ENCODE results near the gene UBA3. TPM values are rescaled to one million over a fixed set of nuclear protein-coding genes. Genes with fewer than 3 reads are reported as not detected.

The UBA3 gene
- total RNA-seq, 1 experiment from 2014 or later = 67.2 TPM

DNA sequence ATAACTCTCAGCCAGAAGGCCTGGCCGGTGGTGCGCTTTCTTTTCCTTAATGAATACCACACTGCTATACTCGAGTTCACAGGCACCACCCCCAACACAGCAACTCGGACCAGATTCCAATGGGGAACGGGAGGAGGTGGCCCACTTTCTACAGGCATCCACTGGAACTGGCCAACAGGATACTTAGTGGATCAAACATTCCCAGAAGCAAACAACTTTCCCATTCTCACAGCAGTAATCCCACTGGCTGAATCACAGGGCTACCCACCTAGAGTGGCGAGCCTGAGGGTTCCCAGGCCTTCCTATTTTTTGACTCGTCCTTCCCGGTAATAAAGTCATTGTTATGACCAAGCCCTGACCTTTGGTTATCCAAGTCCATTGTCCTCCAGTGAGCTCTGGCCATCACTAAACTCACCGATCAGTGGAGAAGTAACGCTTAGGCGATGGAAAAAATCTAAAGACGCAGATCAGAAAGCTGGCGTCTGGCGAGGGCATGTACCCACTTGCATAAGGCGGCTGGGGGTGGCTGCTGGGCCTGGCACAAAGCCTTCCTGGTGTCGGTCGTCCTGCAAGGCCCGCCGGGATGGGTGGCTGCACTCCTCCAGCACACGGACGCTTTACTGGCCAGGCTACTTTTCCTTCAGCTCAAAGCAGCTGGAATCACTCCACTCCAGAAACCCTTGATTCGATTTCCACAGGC, 67.9 kb downstream of the UBA3 start:
- no peak overlapping the region for H3K23ac ChIP-seq (ENCODE audit: insufficient read length, low read depth, low read length)
- no peak overlapping the region for H4K5ac ChIP-seq (ENCODE audit: insufficient read length, low read depth, low read length)
- no peak overlapping the region for H4K8ac ChIP-seq (replicated peaks; ENCODE audit: insufficient read length, low read depth, low read length)
- Mint-ChIP-seq H3K27me3 (ENCODE audit: low read depth) (no peaks in the 10 kb centered on the region), H3K36me3 (ENCODE audit: insufficient read depth in 1 of 3, low read depth in 3 of 3) (peaks cover 4 to 16% (median 9%) of the 10 kb centered on the region in 3 experiments), H3K9me3 (0 out of 5 replicates have a peak, but pooled peaks cover 0 to 3% of the 10 kb centered on the region in 2 experiments), H3K4me1 (peaks cover 57 to 58% of the 10 kb centered on the region in 2 experiments), H3K27ac (peak overlapping the region in 2 of 3 experiments; percentile 65 to 66; a peak in 3 of 7 replicates), H3K4me3 (peak overlapping the region; percentile 72 to 82)
- no peak overlapping the region for H3K27ac ChIP-seq (ENCODE audit: insufficient read length, low read depth, low read length)
- H3K79me1 ChIP-seq (ENCODE audit: insufficient read depth, low read depth, low read length, poor library complexity, severe bottlenecking) = no peaks in the 10 kb centered on the region
- peak; percentile 63 for DNase-seq
- H3K9me3 ChIP-seq (ENCODE audit: control insufficient read depth, low read depth, low read length) = no peaks in the 10 kb centered on the region
- no peak overlapping the region for H2AFZ ChIP-seq (ENCODE audit: low read length)
- no peak overlapping the region for H2BK120ac ChIP-seq (ENCODE audit: low read depth, low read length, poor library complexity, severe bottlenecking)
- H3T11ph ChIP-seq (ENCODE audit: low read length) = no peak overlapping the region
- H3K18ac ChIP-seq (ENCODE audit: insufficient read length, low read depth, low read length) = peak overlapping the region; percentile 77
- no peaks in the 10 kb centered on the region for H4K20me1 ChIP-seq (ENCODE audit: control insufficient read depth, insufficient read depth, insufficient read length)
- peak overlapping the region; percentile 58; the same call in 1 of the 2 replicates for H3K14ac ChIP-seq (ENCODE audit: insufficient read depth, low read length)
- H3K4me1 ChIP-seq (ENCODE audit: insufficient read depth, low read length) = peaks cover 11% of the 10 kb centered on the region; the same call in 1 of the 2 replicates
- H3K56ac ChIP-seq (ENCODE audit: insufficient read length, low read depth, low read length) = no peak overlapping the region
- H2BK12ac ChIP-seq (ENCODE audit: insufficient read length, low read depth, low read length) = no peak overlapping the region
- H3K27me3 ChIP-seq (ENCODE audit: insufficient read depth, low read length) = no peaks in the 10 kb centered on the region
- H3K4ac ChIP-seq (ENCODE audit: low read depth, low read length) = no peak overlapping the region
- WGBS (ENCODE audit: extremely low coverage, insufficient read length, low lambda C conversion rate) = no CpG with 5 or more reads among the region's 22 CpGs
- H2BK20ac ChIP-seq (ENCODE audit: low read depth, low read length, poor library complexity, severe bottlenecking) = no peak overlapping the region
- peak overlapping the region; percentile 67 for H3K4me2 ChIP-seq (ENCODE audit: insufficient read depth, insufficient read length, low read length)
- no peak overlapping the region for H4K91ac ChIP-seq (ENCODE audit: insufficient read length, low read depth, low read length)
- no peak overlapping the region for H2AK5ac ChIP-seq (ENCODE audit: insufficient read length, low read length)
- TF ChIP-seq CTCF (conservative IDR thresholded peaks at IDR 0.05) = no peak
- H2BK5ac ChIP-seq (ENCODE audit: insufficient read length, low read length) = no peak overlapping the region
- no peak overlapping the region for H2BK15ac ChIP-seq (ENCODE audit: low read depth, low read length)
- peaks cover 4% of the 10 kb centered on the region for H3K23me2 ChIP-seq (ENCODE audit: insufficient read length, low read depth, low read length, poor library complexity, severe bottlenecking)
- peak overlapping the region; percentile 33 for H3K9ac ChIP-seq (ENCODE audit: extremely low read depth, insufficient read length, low read length)
- H3K79me2 ChIP-seq (ENCODE audit: insufficient read depth, low read length) = no peaks in the 10 kb centered on the region
